IMR-90 (cell line): ENCODE data around the gene ZNF669. TPM values are rescaled to one million over a fixed set of nuclear protein-coding genes. Genes with fewer than 3 reads are reported as not detected.
"Not testable (repeated sequence)": the region's sequence is repeated elsewhere in the genome, so short reads cannot be mapped to it uniquely, and the experiment has no call there.

Experiments
- ATAC-seq: fragments of 200-7000 bp; cut with Tn5 transposase; 2 replicates; pipeline ENCODE4 v1.9.1; 2020; ENCODE audit warnings: low read depth, mild to moderate bottlenecking, moderate library complexity
- BruUV-seq: library from RNA; stranded (reverse); fragments of 400-500 nt; replicated peaks from 2 replicates; lab custom pipeline; 2021; lab: Mats Ljungman, UMichigan
- CTCF ChIA-PET: fragments of 300-600 bp; formaldehyde crosslinking; extraction: SDS; loops from one replicate; lab custom pipeline; 2021; ENCODE audit warnings: antibody characterized with exemption; lab: Yijun Ruan, JAX
- POLR2A ChIA-PET: fragments of 300-600 bp; sonication (Branson Sonifier 250); formaldehyde crosslinking; loops from one replicate; lab custom pipeline; 2022; ENCODE audit warnings: antibody characterized with exemption; ENCODE audit not compliant: unreplicated experiment; lab: Charles Lee
- DNase-seq: peaks from one replicate; pipeline ENCODE4 v3.0.0; 2013
- H2AFZ ChIP-seq: replicated peaks from 2 replicates; pipeline ENCODE3; 2013; ENCODE audit warnings: low read length, mild to moderate bottlenecking; ENCODE audit not compliant: poor library complexity
- H2AK5ac ChIP-seq: 2 replicates; pipeline ENCODE4 v1.6.1; 2013; ENCODE audit warnings: low read depth, low read length, inconsistent platforms
- H2AK9ac ChIP-seq: replicated peaks from 2 replicates; pipeline ENCODE3; 2013; ENCODE audit warnings: mild to moderate bottlenecking, low read depth, low read length, moderate library complexity; ENCODE audit not compliant: poor library complexity
- H2BK120ac ChIP-seq: 2 replicates; pipeline ENCODE4 v1.6.1; 2013; ENCODE audit warnings: low read depth, low read length, inconsistent platforms
- H2BK15ac ChIP-seq: 3 replicates; pipeline ENCODE4 v1.6.1; 2013; ENCODE audit warnings: low read depth, low read length, inconsistent platforms
- H2BK20ac ChIP-seq: 2 replicates; pipeline ENCODE4 v1.6.1; 2013; ENCODE audit warnings: low read depth, mild to moderate bottlenecking, inconsistent platforms, low read length, moderate library complexity
- H2BK5ac ChIP-seq: 2 replicates; pipeline ENCODE4 v1.6.1; 2013; ENCODE audit warnings: mild to moderate bottlenecking, low read depth, low read length, inconsistent platforms; ENCODE audit not compliant: poor library complexity, severe bottlenecking
- H3K14ac ChIP-seq: replicated peaks from 2 replicates; pipeline ENCODE4 v1.6.1; 2013; ENCODE audit warnings: low read depth, low read length, inconsistent platforms
- H3K18ac ChIP-seq: 2 replicates; pipeline ENCODE4 v1.6.1; 2013; ENCODE audit warnings: low read depth, low read length, control low read depth
- H3K23ac ChIP-seq: 2 replicates; pipeline ENCODE4 v1.6.1; 2013; ENCODE audit warnings: low read depth, low read length, inconsistent platforms
- H3K27ac ChIP-seq: 2 replicates; pipeline ENCODE4 v1.5.1; 2013; ENCODE audit warnings: mild to moderate bottlenecking, control low read depth, low read length; ENCODE audit not compliant: insufficient read depth
- H3K27me3 ChIP-seq: 2 replicates; pipeline ENCODE4 v1.6.1; 2013; ENCODE audit warnings: low read length; ENCODE audit not compliant: control insufficient read depth, insufficient read depth
- H3K36me3 ChIP-seq: 2 replicates; pipeline ENCODE4 v1.6.1; 2013; ENCODE audit warnings: low read length, mixed read lengths; ENCODE audit not compliant: control insufficient read depth, insufficient read depth
- H3K4ac ChIP-seq: 2 replicates; pipeline ENCODE4 v1.6.1; 2013; ENCODE audit warnings: low read depth, low read length, inconsistent platforms
- H3K4me1 ChIP-seq: 2 replicates; pipeline ENCODE4 v1.6.1; 2013; ENCODE audit warnings: low read length, mixed read lengths; ENCODE audit not compliant: control insufficient read depth, insufficient read depth
- H3K4me2 ChIP-seq: 2 replicates; pipeline ENCODE4 v1.6.1; 2013; ENCODE audit warnings: low read depth, mild to moderate bottlenecking, control low read depth, low read length, moderate library complexity
- H3K4me3 ChIP-seq: 2 replicates; pipeline ENCODE4 v1.5.1; 2013; ENCODE audit warnings: low read depth, mild to moderate bottlenecking, control low read depth, low read length, moderate library complexity; ENCODE audit not compliant: insufficient read depth
- H3K56ac ChIP-seq: 2 replicates; pipeline ENCODE4 v1.6.1; 2013; ENCODE audit warnings: low read length, inconsistent platforms; ENCODE audit not compliant: insufficient read depth; ENCODE audit errors: extremely low read depth
- H3K79me1 ChIP-seq, 2 experiments: 2 replicates each; pipeline ENCODE4 v1.6.1; 2013; ENCODE audit warnings: low read length in 2 of 2, inconsistent platforms in 1 of 2, low read depth in 1 of 2
- H3K9ac ChIP-seq: 2 replicates; pipeline ENCODE4 v1.6.1; 2013; ENCODE audit warnings: low read depth, low read length, control low read depth
- H3K9me1 ChIP-seq: 2 replicates; pipeline ENCODE4 v1.6.1; 2013; ENCODE audit warnings: low read length, inconsistent platforms; ENCODE audit not compliant: insufficient read depth
- H3K9me3 ChIP-seq: 2 replicates; pipeline ENCODE4 v1.6.1; 2013; ENCODE audit warnings: low read length; ENCODE audit not compliant: control insufficient read depth, insufficient read depth
- H4K20me1 ChIP-seq: 2 replicates; pipeline ENCODE4 v1.6.1; 2013; ENCODE audit warnings: low read length, inconsistent platforms; ENCODE audit not compliant: insufficient read depth
- H4K5ac ChIP-seq: 2 replicates; pipeline ENCODE4 v1.6.1; 2013; ENCODE audit warnings: mild to moderate bottlenecking, low read depth, low read length, control low read depth
- H4K8ac ChIP-seq, 2 experiments: 2 replicates each; pipeline ENCODE4 v1.6.1; 2013; ENCODE audit warnings: low read depth in 2 of 2, low read length in 2 of 2, control low read depth in 1 of 2, inconsistent platforms in 1 of 2
- H4K91ac ChIP-seq: 2 replicates; pipeline ENCODE4 v1.6.1; 2013; ENCODE audit warnings: low read depth, low read length, inconsistent platforms; ENCODE audit not compliant: insufficient read depth
- POLR2A ChIP-seq: IDR thresholded peaks from 2 replicates; pipeline ENCODE4 v1.6.1; 2012; ENCODE audit warnings: mild to moderate bottlenecking, low read depth, low read length
- WGBS, 2 experiments: methylation state at CpG; one replicate each; pipeline versions ENCODE4 v1.1.5 to v1.1.7; 2013; ENCODE audit warnings: missing lambda C conversion rate in 2 of 2; ENCODE audit not compliant: insufficient read length in 1 of 2; ENCODE audit errors: extremely low coverage in 2 of 2; 5-methylcytosine and 5-hydroxymethylcytosine counted together
- dilution Hi-C: fragments of 300-500 bp; cut with HindIII; formaldehyde crosslinking; loops from one replicate; pipeline ENCODE4 v1.14.3; 2018; ENCODE audit warnings: low sequenced_read_pairs; ENCODE audit not compliant: unreplicated experiment
- in situ Hi-C: fragments of 300-500 bp; cut with MboI; formaldehyde crosslinking; loops from 3 replicates; pipeline ENCODE4 v1.14.3; 2019; ENCODE audit warnings: low sequenced_read_pairs, inconsistent platforms, mixed read lengths
- intact Hi-C: fragments of 100-400 bp; cut with micrococcal nuclease; formaldehyde crosslinking; loops from 2 replicates; pipeline ENCODE4 v1.10.0; 2022
- polyA plus RNA-seq, 3 experiments: library from polyadenylated mRNA; depleted of rRNA; stranded (reverse); fragments of >200 nt; gene quantifications; 2 replicates each; pipeline ENCODE4 v1.2.3, GENCODE V29; 2012; ENCODE audit warnings: low replicate concordance in 1 of 3
- total RNA-seq: library from RNA; depleted of rRNA; stranded (reverse); fragments of >200 nt; gene quantifications from 2 replicates; pipeline ENCODE4 v1.2.3, GENCODE V29; 2012

ZNF669 gene
- total and polyA plus RNA-seq, 2 of the 4 experiments (the other 2 are of a cell fraction) = 3.8 to 10.8 TPM

- no peak overlapping the region for H3K23ac ChIP-seq
- no peak overlapping the region for H4K8ac ChIP-seq
- dilution Hi-C loops = no loop called here
- H2BK20ac ChIP-seq = no peak overlapping the region
- no peak overlapping the region for H2BK15ac ChIP-seq
- H2AFZ ChIP-seq = no peak overlapping the region
- H3K27me3 ChIP-seq = no peaks in the 10 kb centered on the region
- no peaks in the 10 kb centered on the region for H3K4me1 ChIP-seq
- H4K5ac ChIP-seq = no peak overlapping the region
- no peaks in the 10 kb centered on the region for H3K9me1 ChIP-seq
- H3K56ac ChIP-seq = no peak overlapping the region
- H3K4ac ChIP-seq = no peak overlapping the region
- H3K79me1 ChIP-seq = peaks cover 0 to 4% of the 10 kb centered on the region in 2 experiments; a peak in 1 of 4 replicates
- in situ Hi-C loops = no loop called here
- no peak overlapping the region for H2BK120ac ChIP-seq
- H4K91ac ChIP-seq = no peak overlapping the region
- H3K14ac ChIP-seq = no peak overlapping the region
- no TSS peak for BruUV-seq
- H3K18ac ChIP-seq = no peak overlapping the region
- CTCF ChIA-PET = no interaction called here
- ATAC-seq (no peak), DNase-seq (no peak)
- H3K9me3 ChIP-seq = peaks cover 8% of the 10 kb centered on the region; the same call in 1 of the 2 replicates
- H2AK9ac ChIP-seq = no peak overlapping the region
- peaks cover 3% of the 10 kb centered on the region; the same call in 1 of the 2 replicates for H3K36me3 ChIP-seq
- POLR2A ChIA-PET = no interaction called here
- H3K4me3 ChIP-seq = no peak overlapping the region
- no peak overlapping the region for H3K4me2 ChIP-seq
- TF ChIP-seq POLR2A = no peak
- no peaks in the 10 kb centered on the region for H4K20me1 ChIP-seq
- no peak overlapping the region for H2AK5ac ChIP-seq
- H3K9ac ChIP-seq = no peak overlapping the region
- H2BK5ac ChIP-seq = no peak overlapping the region
- no peak overlapping the region for H3K27ac ChIP-seq
- 100% methylated on average over 1 of the region's 10 CpGs; no CpG with 5 or more reads in 1 of the 2 experiments for WGBS, 2 experiments
- intact Hi-C loops = no loop called here
These were observed 27.1 kb upstream of the ZNF669 start for GRCh38 chr1:247131236-247131635.

- H2BK20ac ChIP-seq, H3K9ac ChIP-seq, H2AK9ac ChIP-seq, DNase-seq, H2BK5ac ChIP-seq, in situ Hi-C loops, H3K18ac ChIP-seq, H3K4ac ChIP-seq, H3K23ac ChIP-seq, dilution Hi-C loops, H2AFZ ChIP-seq, H4K91ac ChIP-seq, H3K79me1 ChIP-seq, H2BK120ac ChIP-seq, H3K27ac ChIP-seq, intact Hi-C loops, H4K20me1 ChIP-seq, H3K9me3 ChIP-seq, H3K4me1 ChIP-seq, H4K8ac ChIP-seq, ATAC-seq, H2BK15ac ChIP-seq, H4K5ac ChIP-seq, H3K36me3 ChIP-seq, H3K9me1 ChIP-seq, CTCF ChIA-PET, H3K14ac ChIP-seq, POLR2A ChIA-PET, H2AK5ac ChIP-seq, H3K27me3 ChIP-seq: not testable (repeated sequence)
- BruUV-seq = TSS peak; percentile 82
- H3K56ac ChIP-seq = peak overlapping the region; percentile 21; the same call in 1 of the 2 replicates
- H3K4me2 ChIP-seq = peak overlapping the region; percentile 82
- 100% methylated on average over 1 of the region's 18 CpGs; no CpG with 5 or more reads in 1 of the 2 experiments for WGBS, 2 experiments
- peak overlapping the region; percentile 39 for H3K4me3 ChIP-seq
These were observed 23.5 kb upstream of the ZNF669 start for GRCh38 chr1:247127519-247128282.
